Smooth muscle cell (in vitro differentiated cells): ENCODE results near the gene GARRE1. TPM values are rescaled to one million over a fixed set of nuclear protein-coding genes. Genes with fewer than 3 reads are reported as not detected.

Source experiments
- DNase-seq: peaks from one replicate; lab custom pipeline; 2025; ENCODE audit not compliant: unreplicated experiment; lab: John Stamatoyannopoulos, UW
- H2AFZ ChIP-seq: fragments of 200-600 bp; sonication (generic); 2 replicates; pipeline ENCODE4 v1.6.0; 2016; ENCODE audit warnings: antibody characterized with exemption, low read depth, mild to moderate bottlenecking
- H3F3A ChIP-seq: fragments of 200-600 bp; sonication (generic); 2 replicates; pipeline ENCODE4 v1.6.0; 2017; ENCODE audit warnings: antibody characterized with exemption, low read depth
- H3K27ac ChIP-seq: fragments of 200-600 bp; sonication (generic); 2 replicates; pipeline ENCODE4 v1.5.1; 2016; ENCODE audit warnings: low read depth, mild to moderate bottlenecking
- H3K27me3 ChIP-seq: fragments of 200-600 bp; sonication (generic); 2 replicates; pipeline ENCODE4 v1.6.1; 2016; ENCODE audit warnings: low read depth, mild to moderate bottlenecking
- H3K36me3 ChIP-seq: fragments of 200-600 bp; sonication (generic); 2 replicates; pipeline ENCODE4 v1.5.1; 2016; ENCODE audit warnings: low read depth
- H3K4me1 ChIP-seq: fragments of 200-600 bp; sonication (generic); 2 replicates; pipeline ENCODE4 v1.5.1; 2016; ENCODE audit warnings: low read depth
- H3K4me2 ChIP-seq: fragments of 200-600 bp; sonication (generic); 2 replicates; pipeline ENCODE4 v1.6.0; 2016; ENCODE audit warnings: mild to moderate bottlenecking
- H3K4me3 ChIP-seq: fragments of 200-600 bp; sonication (generic); 2 replicates; pipeline ENCODE4 v1.5.1; 2016; ENCODE audit warnings: mild to moderate bottlenecking
- H3K79me2 ChIP-seq: fragments of 200-600 bp; sonication (generic); 2 replicates; pipeline ENCODE4 v1.6.0; 2016; ENCODE audit warnings: low read depth, mild to moderate bottlenecking
- H3K9ac ChIP-seq: fragments of 200-600 bp; sonication (generic); 2 replicates; pipeline ENCODE4 v1.6.0; 2016; ENCODE audit warnings: low read depth
- H3K9me3 ChIP-seq: fragments of 200-600 bp; sonication (generic); replicated peaks from 2 replicates; pipeline ENCODE4 v1.5.1; 2016; ENCODE audit warnings: low read depth
- H4K20me1 ChIP-seq: fragments of 200-600 bp; sonication (generic); 2 replicates; pipeline ENCODE4 v1.6.0; 2016; ENCODE audit warnings: low read depth
- CTCF ChIP-seq: fragments of 200-600 bp; sonication (generic); IDR thresholded peaks from 2 replicates; pipeline ENCODE4 v1.5.1; 2017; ENCODE audit warnings: borderline replicate concordance, mild to moderate bottlenecking, antibody characterized with exemption; ENCODE audit not compliant: insufficient read depth, poor library complexity, severe bottlenecking
- WGBS: methylation state at CpG from one replicate; pipeline ENCODE4 v1.1.7; 2016; ENCODE audit warnings: low lambda C conversion rate; 5-methylcytosine and 5-hydroxymethylcytosine counted together
- polyA plus RNA-seq: library from polyadenylated mRNA; unstranded; fragments of >200 nt; fragmentation: Nextera tagmentation; extraction: Ambion mirVana; gene quantifications from 2 replicates; pipeline ENCODE4 v1.2.1, GENCODE V29; 2016
- total RNA-seq: library from RNA; depleted of rRNA; stranded (reverse); fragments of >200 nt; gene quantifications from 2 replicates; pipeline ENCODE4 v1.2.3, GENCODE V29; 2014

The GARRE1 gene
- total and polyA plus RNA-seq, 2 experiments from 2014 or later: 7.0 to 15.6 TPM

GRCh38 chr19:34231439-34231838 is 22.9 kb upstream of the GARRE1 start:
- Histone ChIP-seq H2AFZ (no peak overlapping the region), H3K4me3 (no peak overlapping the region), H3F3A (peaks cover 35% of the 10 kb centered on the region), H3K79me2 (no peaks in the 10 kb centered on the region), H3K9me3 (no peaks in the 10 kb centered on the region), H3K27me3 (no peaks in the 10 kb centered on the region), H3K4me2 (no peak overlapping the region), H3K27ac (no peak overlapping the region), H3K4me1 (no peaks in the 10 kb centered on the region), H3K36me3 (peaks cover 17% of the 10 kb centered on the region), H3K9ac (no peak overlapping the region), H4K20me1 (peaks cover 43% of the 10 kb centered on the region)
- no peak for TF ChIP-seq CTCF
- no peak for DNase-seq
- WGBS: 98% methylated on average over 4 of the region's 4 CpGs

DNA sequence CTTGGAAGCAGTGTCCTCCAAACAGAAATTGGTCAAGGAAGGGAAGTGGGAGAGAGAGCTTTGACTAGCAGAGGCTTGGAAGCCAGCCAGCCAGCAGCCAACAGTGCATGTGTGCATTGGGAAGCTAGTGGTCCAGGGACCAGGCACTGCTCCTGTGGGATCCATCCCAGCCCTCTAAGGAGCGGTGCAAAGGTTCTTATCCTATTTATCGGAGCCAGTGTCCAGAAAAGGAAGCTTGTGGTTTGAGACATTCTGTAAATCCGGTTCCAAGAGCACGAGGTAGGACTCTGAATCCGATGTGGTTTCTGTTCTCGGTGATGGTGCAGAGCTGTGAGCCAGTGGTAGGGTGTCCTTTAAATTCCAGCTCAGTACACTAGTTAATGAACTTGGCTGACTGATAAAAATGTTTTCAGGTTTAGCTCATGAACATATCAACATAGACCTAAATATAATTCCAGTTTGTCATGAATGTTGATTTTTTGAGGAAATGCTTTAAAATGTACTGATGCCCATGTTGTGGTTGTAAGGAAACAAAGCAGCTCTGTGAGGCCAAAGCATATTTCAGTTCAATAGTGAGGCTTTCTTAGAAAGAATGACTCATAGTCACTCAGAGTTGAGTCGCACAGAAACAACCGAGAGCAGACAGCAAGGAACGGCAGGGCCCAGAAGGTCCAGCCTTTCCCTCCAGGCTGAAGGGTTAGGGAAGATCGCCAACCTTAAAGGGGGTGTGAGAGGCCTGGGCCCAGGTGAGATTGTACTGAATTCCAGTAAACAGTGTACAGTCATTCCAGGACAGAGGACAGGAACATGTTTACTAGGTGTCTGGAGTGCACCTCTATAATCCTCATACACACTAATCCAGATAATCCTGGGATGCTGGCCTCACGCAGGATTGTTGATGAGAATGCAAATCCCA is 21.5 kb upstream of the GARRE1 start:
- peak overlapping the region; percentile 88 for H3K27ac ChIP-seq
- H3F3A ChIP-seq: peaks cover 44% of the 10 kb centered on the region
- no peaks in the 10 kb centered on the region for H3K9me3 ChIP-seq
- no peaks in the 10 kb centered on the region for H3K4me1 ChIP-seq
- 4% methylated on average over 11 of the region's 11 CpGs for WGBS
- TF ChIP-seq CTCF: no peak
- DNase-seq: no peak
- H3K36me3 ChIP-seq: peaks cover 8% of the 10 kb centered on the region
- no peak overlapping the region for H2AFZ ChIP-seq
- peak overlapping the region; percentile 54 for H3K4me2 ChIP-seq
- peaks cover 31% of the 10 kb centered on the region for H4K20me1 ChIP-seq
- no peaks in the 10 kb centered on the region for H3K27me3 ChIP-seq
- no peaks in the 10 kb centered on the region for H3K79me2 ChIP-seq
- no peak overlapping the region for H3K4me3 ChIP-seq
- H3K9ac ChIP-seq: peak overlapping the region; percentile 32

DNA sequence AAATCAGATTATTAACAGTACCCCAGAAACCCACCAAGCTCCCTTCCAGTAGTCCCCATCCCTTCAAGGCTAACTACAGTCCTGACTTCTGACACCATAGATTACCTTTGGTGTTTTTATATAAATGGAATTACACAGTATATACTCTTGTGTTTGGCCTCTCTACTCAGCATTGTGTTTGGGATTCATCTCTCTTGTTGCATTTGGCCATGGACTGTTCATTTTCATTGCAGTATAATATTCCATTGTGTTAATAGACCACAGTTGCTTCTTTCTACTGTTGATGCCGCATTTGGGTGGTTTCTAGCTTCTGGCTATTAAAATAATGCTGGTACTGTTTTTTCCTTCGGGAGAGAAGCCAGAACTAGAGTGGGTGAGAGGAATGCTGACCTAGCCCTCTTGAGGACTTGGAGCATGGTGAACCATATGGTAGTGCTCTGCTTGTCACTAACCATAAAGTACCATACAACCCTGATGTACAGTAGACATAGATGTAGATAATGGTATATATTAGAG is 18.9 kb upstream of the GARRE1 start:
- no peak for TF ChIP-seq CTCF
- H3K4me3 ChIP-seq: no peak overlapping the region
- WGBS: 71% methylated on average over 2 of the region's 2 CpGs
- no peaks in the 10 kb centered on the region for H3K36me3 ChIP-seq
- no peak overlapping the region for H2AFZ ChIP-seq
- DNase-seq: no peak
- no peaks in the 10 kb centered on the region for H3K79me2 ChIP-seq
- H3K27ac ChIP-seq: peak overlapping the region; percentile 76
- no peak overlapping the region for H3K9ac ChIP-seq
- H4K20me1 ChIP-seq: peaks cover 25% of the 10 kb centered on the region
- no peaks in the 10 kb centered on the region for H3K27me3 ChIP-seq
- no peak overlapping the region for H3K4me2 ChIP-seq
- H3F3A ChIP-seq: peaks cover 38% of the 10 kb centered on the region
- H3K9me3 ChIP-seq: no peaks in the 10 kb centered on the region
- H3K4me1 ChIP-seq: no peaks in the 10 kb centered on the region
